Raji (cell line): ENCODE results near the gene SUFU.

ENCODE experiments used
- POLR2A ChIP-seq: IDR thresholded peaks from 2 replicates; pipeline ENCODE4 v1.6.1; 2011; ENCODE audit warnings: low read depth, low read length, control low read depth; ENCODE audit not compliant: insufficient read depth

The SUFU gene

GRCh38 chr10:102676534-102677315 is 173.0 kb downstream of the SUFU start:
- TF ChIP-seq POLR2A, result no peak

DNA sequence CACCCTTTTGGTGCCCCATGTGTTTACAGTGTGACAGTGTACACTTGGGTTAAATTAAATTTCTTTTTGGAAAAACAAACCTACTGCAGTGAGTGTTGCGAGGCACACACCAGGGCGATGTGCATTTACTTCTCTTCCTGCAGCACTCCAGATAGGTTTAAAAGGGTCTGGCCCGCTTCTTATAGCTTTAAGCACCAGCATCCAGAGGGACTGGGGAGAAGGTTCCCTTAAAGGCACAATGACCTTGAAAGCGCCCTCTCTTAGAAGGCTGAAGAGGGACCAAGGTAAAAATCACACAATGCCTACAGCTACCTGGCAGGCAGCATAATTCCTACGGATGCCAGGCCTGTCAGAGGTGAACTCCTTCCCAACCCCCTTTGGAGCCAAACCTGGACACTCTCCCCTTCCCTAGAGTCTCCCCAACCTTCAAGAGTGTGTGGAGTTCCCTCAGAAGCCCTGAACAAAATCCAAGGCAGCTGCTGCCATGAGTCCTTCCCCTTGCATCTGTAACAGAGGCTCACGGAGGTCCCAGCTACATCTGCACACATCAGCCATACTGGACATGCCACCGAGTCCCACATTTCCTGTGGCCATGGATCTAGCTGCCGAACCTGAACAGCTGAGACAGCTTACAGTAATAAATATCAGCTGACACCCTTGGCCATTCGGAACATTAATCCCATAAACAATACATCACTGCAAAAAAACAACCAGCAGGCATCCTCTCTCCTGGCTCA is 173.7 kb downstream of the SUFU start:
- TF ChIP-seq POLR2A, result no peak

DNA sequence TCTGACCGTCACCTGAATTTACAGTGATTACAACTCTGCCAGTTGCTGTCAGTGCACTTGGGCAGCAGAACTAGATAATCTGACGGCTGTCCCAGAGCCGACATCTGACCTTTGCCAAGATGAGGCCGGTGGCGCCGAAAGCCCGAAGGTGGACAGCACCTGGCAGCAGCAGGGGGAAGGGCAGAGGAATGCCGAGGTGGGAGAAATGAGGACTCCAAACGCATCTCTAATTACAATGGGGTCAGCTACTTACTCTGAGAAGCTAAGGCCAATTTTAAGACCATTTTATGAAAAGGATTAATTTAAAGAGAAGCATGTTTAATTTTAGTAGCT is 174.3 kb downstream of the SUFU start:
- TF ChIP-seq POLR2A, result no peak

DNA sequence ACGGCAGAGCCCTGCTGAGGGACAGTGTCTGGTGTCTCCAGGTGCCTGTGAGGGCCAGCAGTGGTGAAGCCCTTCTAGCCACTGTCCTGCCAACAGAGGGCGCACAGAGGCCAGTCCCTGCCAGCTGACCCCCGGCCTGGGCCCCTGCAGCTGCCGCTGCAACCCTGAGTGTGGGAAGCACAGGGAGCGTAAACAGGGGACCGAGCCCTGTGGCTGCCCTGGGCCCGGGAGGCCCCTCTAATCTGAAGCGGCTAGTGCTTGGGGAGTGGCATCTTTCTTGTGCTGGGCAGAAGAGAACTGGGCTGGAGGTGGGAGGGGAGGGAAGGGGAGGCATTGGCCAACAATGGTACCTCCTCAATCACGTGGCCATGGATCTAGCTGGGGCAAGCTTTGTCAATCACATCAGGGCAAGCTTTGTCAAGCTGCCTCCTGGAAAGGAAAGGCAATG is 175.1 kb downstream of the SUFU start:
- TF ChIP-seq POLR2A, result no peak

- no peak for TF ChIP-seq POLR2A
Measured at GRCh38 chr10:102679596-102679995, 175.8 kb downstream of the SUFU start.

GRCh38 chr10:102681696-102682095 is 177.9 kb downstream of the SUFU start:
- TF ChIP-seq POLR2A, result no peak

GRCh38 chr10:102682416-102682815 is 178.6 kb downstream of the SUFU start:
- TF ChIP-seq POLR2A, result no peak

DNA sequence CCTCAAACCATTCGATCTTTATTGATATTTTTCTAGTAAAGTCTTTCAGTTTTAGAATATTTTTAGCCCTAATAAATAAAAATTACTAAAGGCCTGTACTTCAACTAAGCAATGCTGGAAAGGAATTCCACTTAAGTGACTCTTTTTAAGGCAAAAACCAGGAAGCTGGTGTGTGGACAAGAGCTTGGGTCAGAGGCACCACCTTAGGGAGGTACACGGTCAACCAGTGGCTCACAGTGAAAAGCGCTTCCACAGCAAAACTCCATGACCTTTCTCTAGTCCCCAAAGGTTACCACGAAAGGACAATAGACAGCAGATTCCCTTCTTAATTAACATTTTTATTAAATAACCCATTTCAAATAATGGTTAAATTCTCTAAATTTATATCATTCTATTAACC is 179.2 kb downstream of the SUFU start:
- no peak for TF ChIP-seq POLR2A
